Muscle layer of duodenum (tissue), 2 donors: Measurements from ENCODE around the gene ANTXR2.
"Not testable (repeated sequence)": the region's sequence is repeated elsewhere in the genome, so short reads cannot be mapped to it uniquely, and the experiment has no call there.

Source experiments
- H3K27ac ChIP-seq: one replicate; pipeline ENCODE4 v1.7.0; 2013; ENCODE audit warnings: mild to moderate bottlenecking, low read length
- H3K27me3 ChIP-seq: one replicate; pipeline ENCODE4 v1.7.0; 2013; ENCODE audit warnings: low read depth, mild to moderate bottlenecking, control low read depth, low read length
- H3K36me3 ChIP-seq, 2 donors: one replicate each; pipeline ENCODE4 v1.7.0; 2013; ENCODE audit warnings: low read length in 2 of 2, control low read depth in 1 of 2, mild to moderate bottlenecking in 1 of 2; ENCODE audit not compliant: insufficient read depth in 2 of 2, control insufficient read depth in 1 of 2
- H3K4me1 ChIP-seq, 2 donors: one replicate each; pipeline ENCODE4 v1.7.0; 2013; ENCODE audit warnings: low read length in 2 of 2, mild to moderate bottlenecking in 2 of 2, control low read depth in 1 of 2, moderate library complexity in 1 of 2; ENCODE audit not compliant: insufficient read depth in 2 of 2, control insufficient read depth in 1 of 2
- H3K4me3 ChIP-seq, 2 donors: one replicate each; pipeline ENCODE4 v1.7.0; 2013; ENCODE audit warnings: low read length in 2 of 2, low read depth in 1 of 2, mild to moderate bottlenecking in 1 of 2
- H3K9me3 ChIP-seq, 2 donors: one replicate each; pipeline ENCODE4 v1.7.0; 2013; ENCODE audit warnings: low read length in 2 of 2, control low read depth in 1 of 2, mild to moderate bottlenecking in 1 of 2; ENCODE audit not compliant: control insufficient read depth in 1 of 2
- donor health status: healthy.

ANTXR2 gene

DNA sequence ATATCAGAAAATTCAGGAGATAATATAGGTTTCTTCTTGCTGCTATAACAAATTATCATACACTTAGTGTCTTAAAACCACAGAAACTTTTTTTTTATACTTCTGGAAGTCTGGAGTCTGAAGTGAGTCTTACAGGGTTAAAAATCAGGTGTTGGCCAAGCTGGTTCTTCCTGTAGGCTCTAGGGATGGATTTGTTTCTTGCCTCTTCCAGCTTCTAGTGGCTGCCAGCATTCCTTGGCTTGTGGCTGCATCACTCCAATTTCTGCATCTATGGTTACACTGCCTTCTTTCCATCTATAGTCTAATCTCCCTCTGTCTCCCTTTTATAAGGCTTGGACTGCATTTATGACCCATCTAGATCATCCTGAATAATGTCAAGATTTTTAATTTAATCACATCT lies 68.7 kb downstream of the ANTXR2 start:
- peaks cover 0 to 7% of the 10 kb centered on the region in 2 donors for H3K4me1 ChIP-seq
- no peaks in the 10 kb centered on the region for H3K27me3 ChIP-seq
- no peak overlapping the region for H3K27ac ChIP-seq
- peaks cover 7 to 12% of the 10 kb centered on the region in 2 donors for H3K9me3 ChIP-seq
- H3K4me3 ChIP-seq = no peak overlapping the region
- H3K36me3 ChIP-seq = peaks cover 9 to 31% of the 10 kb centered on the region in 2 donors

DNA sequence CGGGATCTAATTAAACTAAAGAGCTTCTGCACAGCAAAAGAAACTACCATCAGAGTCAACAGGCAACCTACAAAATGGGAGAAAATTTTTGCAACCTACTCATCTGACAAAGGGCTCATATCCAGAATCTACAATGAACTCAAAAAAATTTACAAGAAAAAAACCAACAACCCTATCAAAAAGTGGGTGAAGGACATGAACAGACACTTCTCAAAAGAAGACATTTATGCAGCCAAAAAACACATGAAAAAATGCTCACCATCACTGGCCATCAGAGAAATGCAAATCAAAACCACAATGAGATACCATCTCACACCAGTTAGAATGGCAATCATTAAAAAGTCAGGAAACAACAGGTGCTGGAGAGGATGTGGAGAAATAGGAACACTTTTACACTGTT lies 70.5 kb downstream of the ANTXR2 start:
- Histone ChIP-seq H3K4me1 (peaks cover 0 to 13% of the 10 kb centered on the region in 2 donors), H3K9me3 (peaks cover 7 to 12% of the 10 kb centered on the region in 2 donors), H3K36me3 (peaks cover 5 to 23% of the 10 kb centered on the region in 2 donors)
- H3K4me3 ChIP-seq, H3K27me3 ChIP-seq, H3K27ac ChIP-seq: not testable (repeated sequence)

DNA sequence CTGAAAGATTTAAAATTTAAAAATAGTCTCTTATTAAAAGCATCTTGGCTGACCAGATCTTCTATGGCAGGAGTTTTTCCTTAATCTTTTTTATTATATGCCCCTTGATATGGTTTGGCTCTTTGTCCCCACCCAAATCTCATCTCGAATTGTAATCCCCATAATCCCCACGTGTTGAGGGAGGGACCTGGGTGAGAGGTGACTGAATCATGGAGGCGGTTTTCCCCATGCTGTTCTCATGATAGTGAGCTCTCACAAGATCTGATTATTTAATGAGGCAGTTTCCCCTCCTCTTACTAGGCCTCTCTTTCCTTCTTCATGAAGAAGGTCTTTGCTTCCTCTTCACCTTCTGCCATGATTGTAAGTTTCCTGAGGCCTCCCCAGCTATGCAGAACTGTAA lies 74.0 kb downstream of the ANTXR2 start:
- H3K9me3 ChIP-seq, H3K36me3 ChIP-seq, H3K27me3 ChIP-seq, H3K4me3 ChIP-seq, H3K27ac ChIP-seq: not testable (repeated sequence)
- peaks cover 0 to 19% of the 10 kb centered on the region in 2 donors for H3K4me1 ChIP-seq

DNA sequence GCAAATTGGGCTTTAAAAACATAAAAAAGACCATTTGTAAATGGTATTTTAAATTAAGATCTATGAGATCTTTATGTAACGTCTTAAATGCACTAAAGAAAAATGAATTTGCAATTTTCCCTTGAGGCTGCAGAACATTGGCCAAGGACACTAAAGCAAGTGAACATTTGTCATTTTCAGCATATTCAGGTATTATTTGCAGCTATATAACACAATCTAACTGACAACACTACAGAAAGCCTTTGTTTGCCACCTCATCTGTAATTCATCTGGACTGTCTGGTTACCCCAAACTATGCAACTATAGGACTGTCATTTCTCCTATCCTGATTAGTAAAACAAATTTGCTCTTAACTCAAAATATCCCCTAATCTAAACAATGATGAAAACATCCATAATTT lies 74.8 kb downstream of the ANTXR2 start:
- Histone ChIP-seq H3K27me3 (no peaks in the 10 kb centered on the region), H3K4me1 (peaks cover 0 to 19% of the 10 kb centered on the region in 2 donors), H3K4me3 (no peak overlapping the region), H3K9me3 (no peaks in the 10 kb centered on the region), H3K36me3 (peaks cover 0 to 3% of the 10 kb centered on the region in 2 donors), H3K27ac (no peak overlapping the region)

DNA sequence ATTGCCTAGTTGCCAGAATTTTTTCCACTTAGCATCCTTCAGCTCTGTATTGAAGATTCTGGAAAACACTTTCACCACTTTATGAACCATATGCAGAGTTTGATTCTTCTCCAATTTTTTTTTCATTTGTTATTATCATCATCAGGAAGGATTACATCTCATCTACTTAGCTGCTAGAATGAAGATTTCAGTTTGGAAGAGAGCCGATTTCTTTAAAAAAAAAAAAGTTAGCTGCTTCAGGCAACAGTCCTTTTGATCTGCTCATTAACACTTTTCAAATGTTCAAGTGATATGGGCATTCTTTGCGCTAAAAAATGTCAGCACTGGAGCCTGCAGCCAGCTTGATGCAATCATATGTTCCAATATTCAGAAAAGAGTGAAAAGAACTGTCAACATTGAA lies 76.2 kb downstream of the ANTXR2 start:
- Histone ChIP-seq H3K27ac (no peak overlapping the region), H3K4me3 (no peak overlapping the region), H3K36me3 (peaks cover 0 to 3% of the 10 kb centered on the region in 2 donors), H3K27me3 (no peaks in the 10 kb centered on the region), H3K4me1 (peaks cover 0 to 19% of the 10 kb centered on the region in 2 donors), H3K9me3 (no peaks in the 10 kb centered on the region)

DNA sequence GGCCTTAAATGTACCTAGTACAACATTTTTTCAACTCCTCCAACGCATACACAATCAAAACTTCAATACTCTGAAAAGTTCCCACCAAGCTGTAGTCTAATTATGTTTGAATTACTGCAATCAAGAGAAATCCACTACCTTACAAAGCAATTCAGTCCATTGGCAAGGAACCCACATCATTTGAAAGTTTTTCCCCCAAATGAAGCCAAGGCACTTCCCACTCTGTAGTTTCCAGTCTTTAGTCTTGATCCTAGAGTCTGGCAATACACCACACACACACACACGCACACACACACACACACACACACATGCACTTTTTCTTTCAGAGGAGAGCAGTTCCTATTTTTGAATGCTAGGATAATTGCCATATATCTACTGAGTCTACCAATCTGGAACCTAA lies 79.6 kb downstream of the ANTXR2 start:
- Histone ChIP-seq H3K4me3 (no peak overlapping the region), H3K4me1 (peaks cover 0 to 19% of the 10 kb centered on the region in 2 donors), H3K27ac (no peak overlapping the region), H3K9me3 (peaks cover 0 to 2% of the 10 kb centered on the region in 2 donors), H3K27me3 (no peaks in the 10 kb centered on the region), H3K36me3 (peaks cover 3 to 6% of the 10 kb centered on the region in 2 donors)

DNA sequence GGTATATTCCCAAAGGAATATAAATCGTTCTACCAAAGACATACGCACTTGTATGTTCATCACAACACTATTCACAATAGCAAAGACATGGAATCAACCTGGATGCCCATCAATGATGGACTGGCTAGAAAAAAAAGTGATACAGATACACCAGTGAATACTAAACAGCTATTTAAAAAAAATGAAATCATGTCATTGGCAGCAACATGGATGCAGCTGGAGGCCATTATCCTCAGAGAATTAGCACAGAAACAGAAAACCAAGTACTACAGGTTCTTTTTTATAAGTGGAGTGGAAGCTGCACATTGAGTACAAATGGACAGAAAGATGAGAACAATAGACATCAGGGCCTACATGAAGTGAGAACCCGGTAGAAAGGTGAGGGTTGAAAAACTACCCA lies 81.4 kb downstream of the ANTXR2 start:
- H3K9me3 ChIP-seq = peaks cover 0 to 2% of the 10 kb centered on the region in 2 donors
- peaks cover 0 to 8% of the 10 kb centered on the region in 2 donors for H3K4me1 ChIP-seq
- no peaks in the 10 kb centered on the region for H3K27me3 ChIP-seq
- H3K27ac ChIP-seq = no peak overlapping the region
- no peak overlapping the region for H3K4me3 ChIP-seq
- H3K36me3 ChIP-seq = peaks cover 3 to 6% of the 10 kb centered on the region in 2 donors

DNA sequence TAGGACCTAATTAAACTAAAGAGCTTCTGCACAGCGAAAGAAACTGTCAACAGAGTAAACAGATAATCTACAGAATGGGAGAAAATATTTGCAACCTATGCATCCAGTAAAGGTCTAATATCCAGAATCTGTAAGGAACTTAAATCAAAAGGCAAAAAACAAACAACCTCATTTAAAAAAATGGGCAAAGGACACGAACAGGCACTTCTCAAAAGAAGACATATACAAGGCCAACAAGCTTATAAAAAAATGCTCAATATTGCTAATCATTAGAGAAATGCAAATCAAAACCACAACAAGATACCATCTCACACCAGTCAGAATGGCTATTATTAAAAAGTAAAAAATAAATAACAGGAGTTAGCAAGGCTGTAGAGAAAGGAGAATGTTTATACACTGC lies 81.9 kb downstream of the ANTXR2 start:
- not testable (repeated sequence) for H3K4me3 ChIP-seq, H3K27ac ChIP-seq, H3K9me3 ChIP-seq, H3K4me1 ChIP-seq, H3K27me3 ChIP-seq, H3K36me3 ChIP-seq

DNA sequence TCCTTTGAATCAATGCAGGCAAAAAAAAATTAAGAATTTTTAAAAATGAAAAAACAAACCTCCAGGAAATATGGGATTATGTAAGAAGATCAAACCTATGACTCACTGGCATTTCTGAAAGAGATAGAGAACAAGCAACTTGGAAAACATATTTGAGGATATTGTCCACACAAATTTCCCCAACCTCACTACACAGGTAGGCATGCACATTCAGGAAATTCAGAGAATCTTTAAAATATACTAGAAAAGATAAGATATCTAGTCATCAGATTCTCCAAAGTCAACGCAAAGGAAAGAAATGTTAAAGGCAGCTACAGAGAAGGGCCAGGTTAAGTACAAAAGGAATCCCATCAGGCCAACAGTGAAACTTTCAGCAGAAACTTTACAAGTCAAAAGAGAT lies 85.6 kb downstream of the ANTXR2 start:
- peaks cover 0 to 5% of the 10 kb centered on the region in 2 donors for H3K4me1 ChIP-seq

DNA sequence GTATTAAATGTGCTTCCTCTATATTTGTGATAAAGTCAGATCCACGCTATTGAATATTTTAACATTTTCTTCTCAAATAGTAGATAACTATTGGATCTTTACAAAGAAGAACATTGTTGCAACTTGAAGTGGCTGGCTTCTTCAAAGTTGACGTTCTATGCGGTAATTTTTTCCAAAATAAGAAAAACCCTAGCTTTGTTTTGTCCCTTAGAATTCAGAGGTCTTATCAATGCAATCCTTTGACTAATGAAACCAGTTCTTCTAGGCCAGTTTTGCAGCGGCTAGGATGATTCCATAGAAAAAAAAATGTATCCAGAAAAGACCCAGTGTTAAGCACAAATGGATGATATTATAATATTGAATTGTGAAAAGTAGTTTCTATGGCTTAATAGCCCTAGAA lies 89.6 kb downstream of the ANTXR2 start:
- no peaks in the 10 kb centered on the region for H3K9me3 ChIP-seq
- H3K27ac ChIP-seq = no peak overlapping the region
- peaks cover 0 to 5% of the 10 kb centered on the region in 2 donors for H3K4me1 ChIP-seq
- H3K27me3 ChIP-seq = no peaks in the 10 kb centered on the region
- H3K36me3 ChIP-seq = peaks cover 4 to 9% of the 10 kb centered on the region in 2 donors
- no peak overlapping the region for H3K4me3 ChIP-seq

More for the DNA sequence above, 85.6 kb downstream of the ANTXR2 start:
- Histone ChIP-seq H3K9me3 (peaks cover 0 to 2% of the 10 kb centered on the region in 2 donors), H3K27ac (no peak overlapping the region), H3K36me3 (peaks cover 7 to 10% of the 10 kb centered on the region in 2 donors), H3K27me3 (no peaks in the 10 kb centered on the region), H3K4me3 (no peak overlapping the region)

DNA sequence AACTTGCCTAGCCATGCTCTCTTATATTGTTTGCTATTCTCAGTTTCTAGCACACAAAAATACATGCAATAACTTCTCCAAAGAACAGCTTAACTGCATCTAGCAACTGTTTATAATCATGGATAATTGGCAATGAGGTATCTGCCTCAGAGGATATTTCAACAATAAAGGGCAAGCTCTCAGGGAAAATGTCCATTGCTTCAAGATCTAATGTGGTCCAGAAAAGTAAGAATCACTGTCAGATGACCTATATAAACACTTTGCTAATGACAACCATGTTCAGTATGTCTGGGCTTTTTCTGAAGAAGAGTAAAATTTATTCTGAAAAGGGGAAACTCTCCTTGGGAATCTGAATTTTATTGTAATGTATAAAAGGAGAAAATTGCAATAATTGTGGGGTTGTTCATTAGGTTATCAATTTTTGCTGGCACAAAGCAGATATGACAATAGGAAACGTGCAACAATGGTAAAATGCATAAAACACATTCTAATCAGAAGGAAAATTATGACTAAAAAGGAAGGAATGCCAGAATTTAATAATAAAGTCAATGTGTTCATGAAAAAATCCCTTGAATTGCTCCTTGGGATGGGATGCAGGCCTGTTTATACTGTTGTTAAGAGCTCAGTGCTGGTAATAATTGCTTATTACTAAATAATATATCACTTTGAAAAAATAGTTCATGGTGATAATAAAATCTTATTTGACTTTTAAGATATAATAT lies 90.3 kb downstream of the ANTXR2 start:
- Histone ChIP-seq H3K27me3 (no peaks in the 10 kb centered on the region), H3K36me3 (peaks cover 8 to 13% of the 10 kb centered on the region in 2 donors), H3K9me3 (no peaks in the 10 kb centered on the region), H3K27ac (no peak overlapping the region), H3K4me3 (no peak overlapping the region), H3K4me1 (peaks cover 0 to 5% of the 10 kb centered on the region in 2 donors)

DNA sequence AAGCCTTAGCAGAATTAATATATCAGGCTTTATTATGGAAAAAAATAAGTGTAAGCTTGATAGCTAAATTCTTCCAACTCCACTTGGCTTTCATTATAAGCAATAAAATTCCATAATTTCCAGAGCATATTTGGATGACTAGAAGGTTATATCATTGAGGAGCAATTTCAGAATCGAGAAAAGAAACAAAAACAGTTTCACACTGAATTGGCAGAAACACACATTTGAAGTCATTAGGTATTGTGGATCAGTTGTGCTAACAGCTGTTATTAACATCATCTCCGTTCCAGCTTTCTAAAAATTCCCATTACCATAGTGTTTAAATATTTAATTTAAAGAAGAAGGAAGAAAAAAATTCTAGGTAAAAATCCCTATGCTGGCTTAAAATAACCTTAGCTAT lies 92.6 kb downstream of the ANTXR2 start:
- Histone ChIP-seq H3K27ac (no peak overlapping the region), H3K9me3 (no peaks in the 10 kb centered on the region), H3K36me3 (peaks cover 26 to 27% of the 10 kb centered on the region in 2 donors), H3K4me3 (no peak overlapping the region), H3K4me1 (peaks cover 0 to 5% of the 10 kb centered on the region in 2 donors), H3K27me3 (no peaks in the 10 kb centered on the region)
